Pericardium fibroblast (primary cell): Measurements from ENCODE around the gene PRAMEF10. TPM values are rescaled to one million over a fixed set of nuclear protein-coding genes. Genes with fewer than 3 reads are reported as not detected.

Experiments
- total RNA-seq: library from RNA; depleted of rRNA; stranded (reverse); fragments of >200 nt; gene quantifications from 2 replicates; pipeline ENCODE4 v1.2.3, GENCODE V29; 2015

PRAMEF10 gene
- not detected in 2 replicates for total RNA-seq

GRCh38 chr1:12898170-12898569, at the start of gene PRAMEF10:
PRAMEF10 (minus strand) TSS chr1:12898270; CDS start chr1:12895847, 2,423 bp downstream.

GRCh38 chr1:12947480-12947879, 49.4 kb upstream of the PRAMEF10 start, which contains the start of gene PRAMEF6:
PRAMEF6 (minus strand) TSS chr1:12947580; CDS start chr1:12942518, 5,062 bp downstream.

GRCh38 chr1:12916310-12916709, 18.2 kb upstream of the PRAMEF10 start, which contains the start of gene PRAMEF7:
PRAMEF7 (plus strand) TSS chr1:12916610; CDS start chr1:12917693, 1,083 bp downstream.

GRCh38 chr1:12886101-12886500, 12.0 kb downstream of the PRAMEF10 start, which contains the start of gene PRAMEF4:
PRAMEF4 (minus strand) TSS chr1:12886201; CDS start chr1:12883394, 2,807 bp downstream.

GRCh38 chr1:12856786-12857185, 41.3 kb downstream of the PRAMEF10 start, which contains the start of gene PRAMEF2:
PRAMEF2 (plus strand) TSS chr1:12857086; CDS start chr1:12859010, 1,924 bp downstream.

GRCh38 chr1:12848620-12849019, 49.5 kb downstream of the PRAMEF10 start, which contains the start of gene HNRNPCL1:
HNRNPCL1 (minus strand) TSS chr1:12848720; CDS start chr1:12848289, 431 bp downstream.

Other genes with a start within 250 kb of the PRAMEF10 start
- not detected in 2 replicates for gene AADACL3, start 182.2 kb downstream of the PRAMEF10 start, total RNA-seq
- not detected in 2 replicates for gene CFAP107, start 152.1 kb downstream of the PRAMEF10 start, total RNA-seq
- gene PRAMEF12, start 124.5 kb downstream of the PRAMEF10 start, total RNA-seq, result not detected in 2 replicates
- not detected in 2 replicates for gene PRAMEF1, start 106.9 kb downstream of the PRAMEF10 start, total RNA-seq
- gene PRAMEF11, start 66.9 kb downstream of the PRAMEF10 start, total RNA-seq, result not detected in 2 replicates
- gene HNRNPCL1, start 49.5 kb downstream of the PRAMEF10 start, total RNA-seq, result not detected in 2 replicates
- gene PRAMEF2, start 41.2 kb downstream of the PRAMEF10 start, total RNA-seq, result not detected in 2 replicates
- gene PRAMEF4, start 12.1 kb downstream of the PRAMEF10 start, total RNA-seq, result not detected in 2 replicates
- gene PRAMEF7, start 18.3 kb upstream of the PRAMEF10 start, total RNA-seq, result not detected in 2 replicates
- not detected in 2 replicates for gene PRAMEF6, start 49.3 kb upstream of the PRAMEF10 start, total RNA-seq
- gene PRAMEF27, start 158.3 kb upstream of the PRAMEF10 start, total RNA-seq, result not detected in 2 replicates
- gene HNRNPCL3, start 162.5 kb upstream of the PRAMEF10 start, total RNA-seq, result not detected in 2 replicates
- not detected in 2 replicates for gene PRAMEF25, start 172.5 kb upstream of the PRAMEF10 start, total RNA-seq
- gene HNRNPCL2, start 218.6 kb upstream of the PRAMEF10 start, total RNA-seq, result not detected in 2 replicates